ENCODE measurements around the gene DFFA.
"Not testable (repeated sequence)": the region's sequence is repeated elsewhere in the genome, so short reads cannot be mapped to it uniquely, and the experiment has no call there.

DFFA gene, protein sequence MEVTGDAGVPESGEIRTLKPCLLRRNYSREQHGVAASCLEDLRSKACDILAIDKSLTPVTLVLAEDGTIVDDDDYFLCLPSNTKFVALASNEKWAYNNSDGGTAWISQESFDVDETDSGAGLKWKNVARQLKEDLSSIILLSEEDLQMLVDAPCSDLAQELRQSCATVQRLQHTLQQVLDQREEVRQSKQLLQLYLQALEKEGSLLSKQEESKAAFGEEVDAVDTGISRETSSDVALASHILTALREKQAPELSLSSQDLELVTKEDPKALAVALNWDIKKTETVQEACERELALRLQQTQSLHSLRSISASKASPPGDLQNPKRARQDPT

DNA sequence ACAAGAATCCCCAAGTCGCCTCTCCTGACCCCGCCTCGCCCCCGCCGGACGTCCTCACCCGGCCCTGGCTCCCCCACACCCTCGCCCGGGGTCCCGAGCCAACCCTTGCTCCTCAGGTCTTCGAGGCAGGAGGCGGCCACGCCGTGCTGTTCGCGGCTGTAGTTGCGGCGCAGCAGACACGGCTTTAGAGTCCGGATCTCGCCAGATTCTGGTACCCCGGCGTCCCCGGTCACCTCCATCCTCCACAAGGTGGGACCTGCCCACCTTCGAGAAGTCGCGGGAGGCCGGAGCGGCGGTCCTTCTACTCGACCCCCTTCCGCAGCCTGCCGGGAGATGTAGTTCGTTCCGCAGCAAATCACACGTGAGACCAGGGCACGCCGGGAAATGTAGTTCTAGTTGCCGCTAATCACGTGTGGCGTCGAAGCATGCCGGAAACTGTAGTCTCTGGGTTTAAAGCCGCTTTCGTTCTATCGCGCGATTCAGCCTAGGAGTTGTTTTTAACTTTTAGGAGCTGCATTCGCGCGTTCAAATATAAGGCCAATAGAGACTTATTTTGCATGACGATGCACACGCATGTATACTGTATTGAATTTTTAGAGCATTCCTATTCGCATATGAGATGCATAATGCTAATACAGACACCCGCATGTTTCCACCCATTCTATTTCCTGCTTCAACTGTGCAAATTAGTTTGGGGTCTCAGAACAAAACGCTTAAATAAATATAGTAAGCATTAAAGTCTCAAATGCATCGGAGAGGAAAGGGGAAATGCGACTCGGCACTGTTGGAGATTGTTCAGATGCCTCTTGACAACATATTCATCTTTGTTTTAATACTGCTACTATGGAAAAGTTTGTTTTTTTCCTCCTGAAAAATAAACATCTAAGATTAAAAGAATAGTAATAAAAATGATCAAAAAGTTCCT is at the start of gene DFFA:
TSS of gene DFFA (minus strand) at position 310 of the 925 bp plus-strand sequence. CDS start at position 239, 71 bp downstream.
- peak; percentile 91 to 96 for DNase-seq

DNA sequence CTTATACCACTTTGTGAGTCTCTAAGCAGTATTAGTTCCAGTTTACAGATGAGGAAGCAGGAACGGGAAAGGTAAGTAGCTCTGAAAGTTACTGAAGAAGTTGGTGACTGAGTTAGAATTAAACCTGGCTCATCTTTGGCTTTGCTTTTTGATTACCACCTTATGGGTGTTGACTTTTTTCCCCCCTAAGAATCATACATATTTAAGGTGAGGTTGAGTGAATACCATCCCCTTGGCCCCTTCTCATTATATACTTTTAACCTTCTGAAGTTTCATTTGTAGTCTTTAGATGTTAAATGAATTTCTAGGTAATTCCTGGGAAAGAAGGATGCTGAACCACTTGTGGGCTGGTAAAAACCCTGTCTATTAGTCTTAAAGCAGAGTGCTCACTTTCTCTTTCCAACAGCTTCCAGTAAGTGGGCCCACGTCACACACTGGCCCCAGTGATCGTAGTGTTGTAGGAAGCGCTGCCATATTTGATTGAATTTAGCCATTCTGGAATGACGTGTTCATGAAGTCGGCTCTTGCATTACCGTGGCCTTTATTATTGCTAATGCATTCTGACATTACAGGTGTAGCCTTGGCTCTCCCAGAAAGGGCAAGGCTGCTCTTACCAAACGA is 49.3 kb upstream of the DFFA start:
- DNase-seq, result no peak

DNA sequence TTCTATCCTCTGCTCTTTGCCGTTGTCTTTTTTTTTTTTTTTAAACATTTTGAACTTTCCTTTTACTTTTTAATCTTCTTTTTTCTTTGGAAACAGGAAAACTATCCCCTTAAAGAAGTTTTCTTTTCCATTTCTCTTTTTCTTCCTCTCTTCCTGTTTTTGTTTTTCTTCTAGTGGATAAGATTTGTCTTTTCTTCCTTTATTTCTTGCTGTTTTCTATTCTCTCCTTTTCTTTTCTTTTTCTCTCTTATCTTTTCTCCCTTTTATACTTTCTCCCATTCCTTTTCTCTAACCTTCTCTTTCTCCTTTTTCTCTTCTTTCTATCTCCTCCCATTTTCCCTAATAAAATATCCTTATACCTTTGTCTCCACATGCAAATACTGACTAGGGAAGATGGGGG is 48.6 kb upstream of the DFFA start:
- no peak for DNase-seq

DNA sequence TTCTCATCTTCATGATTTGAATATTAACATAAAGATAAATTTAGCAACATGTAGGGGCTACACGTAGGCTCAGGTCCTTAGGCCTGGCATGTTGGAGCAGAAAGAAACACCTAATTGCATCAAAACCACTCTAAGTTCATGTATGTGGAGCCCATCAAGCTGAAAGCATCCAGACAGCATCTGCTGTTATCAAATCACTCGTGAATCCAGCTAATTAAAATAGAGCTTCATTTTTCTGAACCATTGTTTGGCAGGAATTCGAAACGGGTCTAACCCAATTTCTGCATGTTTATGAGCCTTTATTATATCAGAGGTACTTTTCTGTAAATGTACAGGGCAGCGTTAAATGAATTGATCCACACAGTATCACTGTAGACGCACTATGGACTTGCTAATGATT is 48.2 kb upstream of the DFFA start:
- DNase-seq, result no peak

DNA sequence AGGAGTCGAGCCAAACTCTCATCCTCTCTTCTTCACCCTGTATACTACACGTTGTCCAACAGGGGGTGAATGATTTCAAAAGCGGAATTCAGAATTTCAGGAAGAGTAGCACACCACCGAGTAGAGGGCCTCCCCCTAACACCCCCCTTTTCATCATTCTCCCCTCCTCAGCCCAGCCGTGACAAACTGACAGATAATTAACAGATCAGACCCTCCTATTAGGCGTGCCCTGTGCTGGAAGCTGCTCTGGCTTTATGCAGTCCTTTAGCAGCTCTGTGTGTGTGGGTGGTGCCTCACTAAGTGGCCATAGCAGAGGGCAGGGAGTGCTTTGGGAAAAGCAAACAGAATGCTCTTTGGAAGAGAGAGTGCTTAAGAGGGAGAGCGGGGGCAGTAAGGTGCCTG is 46.7 kb upstream of the DFFA start:
- no peak for DNase-seq

DNA sequence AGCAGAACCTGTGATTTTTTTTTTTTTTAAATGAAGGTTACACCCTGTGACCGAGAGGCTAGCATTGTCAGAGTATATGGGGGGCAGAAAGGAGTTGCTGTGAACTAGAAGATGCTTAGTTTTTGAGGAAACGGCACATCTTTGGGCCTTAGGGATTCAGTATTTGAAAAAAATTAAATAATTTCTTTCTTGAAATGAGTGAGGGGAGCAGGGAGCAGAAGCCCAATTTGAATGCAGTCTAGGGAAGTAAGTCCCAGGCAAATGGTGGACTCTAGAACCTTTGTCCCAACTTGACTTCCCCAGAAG is 45.3 kb upstream of the DFFA start:
- peak in 1 of 2 donors; percentile 23 for DNase-seq

DNA sequence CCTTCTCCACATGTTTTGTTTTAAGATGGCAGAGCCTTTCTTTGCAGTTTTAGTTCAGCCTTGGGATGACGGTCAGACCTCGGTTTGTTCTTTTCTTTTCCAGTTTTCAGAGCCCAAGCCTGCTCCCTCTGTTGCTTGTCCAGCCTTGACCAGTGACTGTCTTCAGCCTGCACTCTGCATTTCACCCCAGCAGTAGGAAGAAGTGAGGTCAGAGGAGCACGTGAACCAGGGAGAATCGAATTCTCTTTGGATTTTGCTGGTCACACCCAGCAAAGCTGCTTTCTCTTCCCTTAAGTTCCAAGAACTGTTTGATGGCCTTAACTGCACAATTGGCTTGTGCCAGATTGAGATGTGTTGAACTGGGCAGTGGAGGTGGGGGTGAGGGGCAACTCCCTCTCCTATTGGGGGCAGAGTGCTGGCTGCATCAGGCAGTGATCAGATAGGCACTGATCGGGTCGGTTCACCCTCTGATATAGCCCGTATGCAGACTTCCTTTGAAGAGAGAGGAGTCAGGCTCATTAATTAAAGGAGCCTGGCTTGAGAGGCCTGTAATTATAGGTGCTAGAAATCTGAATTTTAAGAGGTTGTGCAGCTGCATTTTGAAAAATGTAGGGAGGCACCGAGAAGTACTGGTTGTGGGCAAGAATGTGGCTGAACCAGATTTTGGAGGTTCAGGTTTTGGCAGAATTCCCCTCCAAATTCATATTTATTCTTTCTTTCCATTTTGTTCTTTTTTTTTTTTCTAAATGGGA is 44.8 kb upstream of the DFFA start:
- DNase-seq, result no peak

DNA sequence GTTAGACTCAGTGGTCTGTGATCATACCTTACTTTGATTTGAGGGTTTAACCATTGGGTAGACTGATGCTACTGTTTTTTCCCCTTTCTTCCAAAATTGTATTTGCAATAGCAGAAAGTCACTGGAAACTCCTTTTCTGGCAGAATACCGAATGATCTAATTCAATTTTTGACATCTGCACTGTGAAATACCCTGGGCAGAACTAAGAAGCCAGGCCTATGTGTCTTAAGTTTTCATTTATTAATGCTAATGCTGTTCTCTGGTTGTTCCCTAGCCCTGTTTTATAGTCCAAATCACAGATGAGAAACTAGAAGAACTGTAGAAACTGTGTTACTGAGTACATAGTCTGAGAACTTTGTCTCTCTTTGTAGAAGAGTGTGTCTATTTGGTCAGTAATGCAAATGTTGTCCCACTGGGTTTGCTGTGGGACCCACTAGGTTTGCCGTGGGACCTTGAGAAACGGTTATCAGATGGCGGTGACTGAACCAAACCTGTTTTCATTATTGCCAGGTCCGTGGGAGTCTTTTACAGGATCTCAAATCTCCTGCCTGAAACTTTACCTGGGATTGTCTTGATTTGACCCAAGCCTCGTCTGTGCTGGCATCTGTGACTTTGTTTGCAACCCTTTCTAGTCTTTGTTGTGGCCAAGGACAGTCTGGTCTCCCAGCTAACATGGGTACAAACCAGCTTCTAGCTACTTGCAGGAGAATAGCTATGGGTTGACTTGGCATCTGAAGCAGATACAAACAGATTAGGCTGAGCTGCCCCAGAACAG is 43.8 kb upstream of the DFFA start:
- peak; percentile 76 to 89 for DNase-seq

DNA sequence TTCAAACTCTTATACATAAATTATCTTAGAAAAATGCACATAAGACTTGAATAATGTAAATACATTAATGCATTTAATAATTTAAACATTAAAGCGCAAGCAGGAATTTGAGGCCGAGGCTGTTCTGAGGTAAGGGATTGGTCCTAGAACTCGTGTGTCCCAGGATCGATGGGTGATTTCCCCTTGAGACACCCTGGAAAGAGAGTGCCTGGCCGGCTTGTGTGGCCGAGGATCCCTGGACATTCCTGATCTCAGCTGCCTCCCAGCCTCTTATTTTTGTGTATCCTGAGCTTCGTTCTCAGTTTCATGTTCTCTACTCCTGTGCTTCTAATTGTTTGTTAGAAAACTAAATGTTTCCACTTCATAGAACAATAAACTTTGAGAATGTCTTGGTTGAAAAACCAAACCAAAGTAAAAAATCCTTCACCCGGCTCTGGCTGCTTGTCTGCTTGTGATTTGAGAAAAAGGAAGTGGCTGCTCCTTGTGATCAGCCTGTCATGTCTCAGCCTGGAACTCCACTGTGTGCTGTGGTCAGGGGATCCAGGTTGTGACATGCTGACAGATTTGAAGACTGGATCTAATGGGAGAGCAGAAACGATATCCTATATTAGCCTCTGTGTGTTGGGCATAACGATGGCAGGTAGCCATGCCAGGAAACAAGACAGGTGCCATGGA is 43.1 kb upstream of the DFFA start:
- DNase-seq, result peak; percentile 78 to 89

DNA sequence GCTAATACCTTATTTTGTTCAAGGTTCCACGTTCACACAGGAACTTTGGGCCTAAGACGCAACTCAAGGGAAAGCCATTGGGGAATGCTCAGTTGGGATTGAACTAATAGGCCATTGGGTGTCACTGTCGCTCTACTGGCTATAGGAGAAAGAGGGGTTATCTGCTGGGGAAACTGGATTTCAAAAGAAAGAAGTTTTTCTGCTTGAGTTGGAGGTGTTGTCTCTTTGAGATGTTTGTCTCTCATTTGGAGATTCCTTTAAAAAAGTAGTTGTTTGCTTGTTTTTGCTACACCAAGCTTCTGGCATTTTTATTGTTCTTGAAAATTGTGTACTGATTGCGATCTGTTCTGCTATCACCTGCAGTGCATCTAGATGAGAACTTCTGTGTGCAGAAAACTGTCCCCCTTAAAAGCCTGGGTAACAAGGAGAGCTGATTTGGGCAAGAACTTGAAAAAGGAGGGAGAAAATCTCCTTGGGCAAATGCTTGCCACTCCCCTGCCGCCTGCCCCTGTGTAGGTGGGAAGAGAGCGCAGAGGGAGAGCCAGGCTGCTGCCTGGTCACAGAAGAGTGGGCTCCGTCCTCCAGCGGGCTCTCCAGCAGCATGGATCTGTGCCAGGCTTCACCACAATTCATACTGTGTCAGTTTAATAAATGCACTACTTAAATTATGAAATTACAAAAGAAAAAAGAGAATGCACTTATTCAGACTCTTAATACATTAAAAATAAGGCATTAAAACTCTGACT is 42.3 kb upstream of the DFFA start:
- peak; percentile 61 to 73 for DNase-seq

DNA sequence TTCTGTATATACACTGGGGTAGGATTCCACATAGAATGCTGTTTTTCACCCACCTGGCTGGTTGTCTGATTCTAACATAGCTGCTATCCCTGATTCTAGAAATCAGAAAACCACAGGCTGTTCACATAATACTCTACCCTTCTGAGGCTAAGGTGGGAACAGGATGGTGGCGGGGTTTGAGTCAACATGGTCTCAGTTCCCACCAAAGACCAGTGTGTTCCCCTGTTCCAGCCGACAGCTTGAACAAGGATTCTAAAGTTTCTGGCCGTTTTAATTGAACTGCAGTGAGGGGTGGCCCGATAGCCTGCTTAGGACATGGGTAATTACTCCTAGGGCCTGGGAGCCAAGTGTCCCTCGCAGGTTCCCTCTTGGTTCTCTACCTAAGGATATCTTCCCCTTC is 40.9 kb upstream of the DFFA start:
- DNase-seq, result no peak

DNA sequence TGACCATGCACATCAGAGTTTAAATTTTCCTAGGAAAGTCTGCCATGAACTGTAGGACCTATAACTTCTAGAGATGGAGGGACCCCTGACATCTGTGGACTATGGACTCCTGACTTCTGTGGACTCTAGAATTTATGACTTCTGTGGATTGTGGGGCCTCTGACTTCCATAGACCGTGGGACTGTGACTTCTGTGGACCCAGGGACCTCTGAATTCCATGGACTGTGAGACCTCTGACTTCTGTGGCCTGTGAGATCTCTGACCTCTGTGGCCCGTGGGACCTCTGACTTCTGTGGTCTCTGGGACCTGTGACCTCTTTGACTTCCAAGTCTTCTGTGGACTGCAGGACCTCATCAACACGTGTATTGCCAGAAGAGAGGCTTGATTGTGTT is 39.2 kb upstream of the DFFA start:
- DNase-seq, result no peak

DNA sequence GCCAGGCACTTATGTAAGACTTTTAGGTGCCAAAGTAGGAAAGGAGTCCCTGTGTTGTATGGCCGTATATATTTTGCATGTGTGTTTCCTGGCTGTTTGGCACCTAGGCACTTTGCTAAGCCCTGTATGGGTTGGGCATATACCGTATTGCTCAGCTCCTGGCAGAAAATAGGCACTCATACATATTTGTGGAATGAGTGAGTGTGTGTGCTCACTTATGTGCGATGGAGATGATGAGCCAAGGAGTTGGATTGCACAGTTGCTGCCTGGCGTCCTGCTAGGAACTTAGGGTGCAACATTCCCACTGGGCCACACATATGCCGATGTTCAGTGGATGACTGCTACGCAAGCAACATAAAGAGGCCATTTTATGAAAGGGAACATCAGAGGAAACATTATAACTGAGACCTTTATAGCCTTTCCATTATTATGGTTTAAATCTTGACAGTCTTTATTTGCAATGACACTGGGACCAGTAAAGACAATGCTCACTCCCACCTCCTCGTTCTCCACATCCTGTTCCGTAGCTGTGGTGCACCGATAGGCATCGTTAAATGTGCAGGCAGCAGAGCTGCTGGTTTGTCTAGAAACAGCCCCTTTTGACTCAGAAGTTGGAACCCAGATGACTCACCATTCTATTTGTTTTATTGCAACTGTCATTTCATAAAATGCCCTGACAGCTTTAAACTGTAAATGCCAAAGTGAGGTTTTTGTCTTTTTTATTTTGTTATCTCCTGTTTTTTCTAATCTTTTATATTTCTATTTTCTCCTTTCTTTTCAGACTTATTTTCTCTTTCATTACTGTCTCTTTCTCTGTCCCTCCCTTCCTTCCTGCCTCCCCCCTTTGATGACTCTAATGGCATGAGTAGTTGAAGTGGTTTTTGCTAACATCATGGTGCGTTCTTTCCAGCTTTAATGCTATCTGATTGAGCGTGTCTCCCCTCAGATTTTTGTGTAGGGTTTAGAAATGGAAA is 38.5 kb upstream of the DFFA start:
- DNase-seq, result peak; percentile 59 to 79

DNA sequence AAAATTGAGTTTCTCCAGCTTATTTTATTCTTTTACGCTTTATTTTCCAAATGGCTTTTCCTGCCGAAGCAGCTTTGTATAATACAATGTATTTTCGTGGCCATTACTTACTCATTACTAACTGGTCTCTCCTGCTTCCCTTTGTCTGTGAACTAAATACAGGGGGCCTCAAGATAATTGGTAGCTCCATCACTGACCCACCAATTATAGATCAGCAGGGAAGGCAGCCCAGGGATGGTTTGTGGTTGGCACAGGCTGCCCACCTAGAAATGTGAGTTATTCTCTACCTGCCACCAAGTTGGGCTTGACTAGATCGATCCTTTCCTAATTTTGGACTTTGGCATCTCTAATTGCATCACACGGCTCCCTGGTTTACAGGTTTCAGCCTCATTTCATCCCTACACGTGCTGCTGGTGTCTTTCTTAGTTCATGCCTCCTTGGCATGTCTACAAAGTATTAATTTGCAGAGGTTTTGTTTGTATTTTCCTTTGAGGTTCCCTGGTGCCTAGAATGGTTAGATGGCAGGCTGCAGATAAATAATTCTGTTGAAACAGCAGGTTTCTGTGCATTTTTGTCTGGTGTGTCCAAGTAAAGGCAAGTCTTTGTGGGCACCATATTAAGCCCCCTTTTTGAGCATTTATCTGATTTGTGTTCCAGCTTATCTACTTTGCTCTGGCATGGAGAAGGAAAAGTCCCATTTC is 37.6 kb upstream of the DFFA start:
- no peak for DNase-seq

DNA sequence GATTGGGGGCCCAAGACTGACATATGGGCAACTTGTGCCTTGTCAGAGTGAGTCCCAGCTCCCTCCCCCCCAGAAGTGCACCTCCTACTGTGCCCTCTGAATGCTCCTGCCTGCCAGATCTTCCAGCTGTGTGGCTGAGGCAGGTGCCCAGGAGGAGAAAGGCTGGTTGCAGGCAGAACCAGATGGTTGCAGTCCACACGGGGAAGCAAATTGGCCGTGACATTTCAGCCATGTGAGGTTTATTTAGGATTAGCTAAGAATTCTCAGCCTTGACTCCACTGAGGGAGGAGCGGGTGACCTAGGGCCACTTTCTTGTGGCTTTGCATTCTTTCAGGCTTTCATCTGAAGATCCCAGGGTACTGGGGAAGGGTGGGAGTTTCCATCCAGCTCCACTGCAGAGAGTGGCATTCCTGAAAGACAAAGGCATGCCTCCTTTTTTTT is 36.2 kb upstream of the DFFA start:
- no peak for DNase-seq

DNA sequence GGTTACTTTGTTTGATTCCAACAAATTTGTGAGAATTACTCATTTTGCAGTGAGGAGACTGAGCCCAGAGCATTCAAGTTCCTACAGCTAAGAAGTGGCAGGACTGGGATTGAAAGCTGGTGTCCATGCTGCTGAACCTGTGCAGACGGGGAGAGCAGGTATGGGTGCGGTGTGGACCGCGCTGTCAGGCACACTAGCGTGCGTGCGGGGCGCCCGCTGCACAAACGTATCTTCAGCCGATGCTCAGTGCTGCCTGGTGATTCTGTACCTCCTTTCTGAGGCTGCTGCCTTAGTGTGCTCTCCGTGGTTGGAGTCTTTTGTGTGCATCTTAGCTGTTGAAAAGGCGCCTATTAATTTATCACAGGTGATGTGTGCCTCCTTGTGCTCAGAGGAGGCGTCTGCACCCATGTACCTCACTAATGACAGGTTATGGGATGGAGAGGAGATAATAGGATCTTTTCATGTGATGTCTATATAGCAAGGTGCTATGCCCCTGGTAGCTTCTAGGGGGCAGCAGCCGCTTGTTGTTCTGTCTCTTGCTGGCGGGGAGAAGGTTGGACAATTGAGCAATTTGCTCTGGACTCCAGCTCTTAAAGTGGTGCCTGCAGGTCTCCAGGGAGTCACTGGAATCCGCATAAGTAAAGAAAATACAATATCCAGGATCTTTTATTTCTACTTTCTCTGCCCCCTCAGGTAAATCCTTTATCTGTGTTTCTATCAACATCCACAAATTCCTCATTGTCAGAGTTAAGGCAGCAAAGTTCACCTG is 35.0 kb upstream of the DFFA start:
- peak; percentile 49 to 53 for DNase-seq

DNA sequence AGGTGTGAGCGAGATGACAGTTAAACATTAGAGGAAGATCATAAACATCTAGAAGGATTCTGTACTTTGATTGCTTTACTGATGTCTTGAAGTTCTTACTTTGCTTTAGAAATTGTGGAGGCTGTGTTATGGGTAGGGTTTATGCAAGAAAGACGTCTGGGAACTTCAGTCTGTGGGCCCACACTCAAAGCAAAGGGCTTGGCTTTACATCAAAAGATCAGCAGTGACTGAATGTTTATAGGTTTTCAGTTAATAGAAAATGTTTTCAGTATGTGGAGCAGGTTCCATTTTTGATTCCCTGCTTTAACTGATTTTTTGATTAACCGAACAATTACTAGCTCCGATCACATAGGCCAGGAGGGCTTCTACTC is 34.3 kb upstream of the DFFA start:
- DNase-seq, result no peak

DNA sequence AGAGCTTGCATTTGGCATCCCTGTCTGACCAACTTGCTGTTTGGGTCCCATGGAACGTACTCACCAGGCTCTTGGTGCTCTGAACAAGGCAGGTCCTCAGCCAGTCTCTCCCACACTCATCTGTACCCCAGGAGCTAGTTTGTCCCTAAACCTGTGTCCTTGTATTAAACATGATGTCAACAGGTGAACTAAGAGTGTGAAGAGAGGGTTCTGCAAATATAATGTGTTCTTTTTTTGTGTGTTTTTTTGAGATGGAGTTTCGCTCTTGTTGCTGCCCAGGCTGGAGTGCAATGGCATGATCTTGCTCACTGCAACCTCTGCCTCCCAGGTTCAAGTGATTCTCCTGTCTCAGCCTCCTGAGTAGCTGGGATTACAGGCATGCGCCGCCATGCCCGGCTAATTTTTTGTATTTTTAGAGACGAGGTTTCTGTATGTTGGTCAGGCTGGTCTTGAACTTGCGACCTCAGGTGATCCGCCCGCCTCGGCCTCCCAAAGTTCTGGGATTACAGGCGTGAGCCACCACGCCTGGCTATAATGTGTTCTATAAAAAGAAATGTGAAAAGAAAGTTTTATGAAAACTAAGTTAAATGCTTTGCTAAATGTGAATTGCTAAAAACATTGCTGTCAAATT is 33.8 kb upstream of the DFFA start:
- DNase-seq, result not testable (repeated sequence)

All from inflammatory macrophage treated with lipopolysaccharide for 1 hour (primary cell).